ENCODE results near the gene RABL3.

- TF ChIP-seq ZNF737 (CRISPR knock-in tag; IDR thresholded peaks at IDR 0.05; ENCODE audit: borderline replicate concordance) = no peak
- no peak for TF ChIP-seq TAF1 (CRISPR knock-in tag; IDR thresholded peaks at IDR 0.05)
- TF ChIP-seq PRMT3 (CRISPR knock-in tag; IDR thresholded peaks at IDR 0.05; ENCODE audit: borderline replicate concordance, low read depth) = no peak
- no peak for TF ChIP-seq ZFP1 (CRISPR knock-in tag; IDR thresholded peaks at IDR 0.05)
- no peak for TF ChIP-seq JUND (CRISPR knock-in tag; IDR thresholded peaks at IDR 0.05)
- TF ChIP-seq ZNF766 (CRISPR knock-in tag; IDR thresholded peaks at IDR 0.05; ENCODE audit: borderline replicate concordance) = no peak
- no peak for TF ChIP-seq POLR2A (IDR thresholded peaks at IDR 0.05; ENCODE audit: insufficient read depth in 1 of 2, low read depth in 2 of 2, low read length in 2 of 2)
- TF ChIP-seq MAX (IDR thresholded peaks at IDR 0.05) = no peak
- no peak for TF ChIP-seq ZSCAN29 (CRISPR knock-in tag; conservative IDR thresholded peaks at IDR 0.05)
- TF ChIP-seq ZNF484 (CRISPR knock-in tag; IDR thresholded peaks at IDR 0.05; ENCODE audit: borderline replicate concordance, low read depth) = no peak
- no peak for TF ChIP-seq RNF219 (CRISPR knock-in tag; IDR thresholded peaks at IDR 0.05)
- no peak for TF ChIP-seq SIN3B (IDR thresholded peaks at IDR 0.05; ENCODE audit: low read length)
Measured at GRCh38 chr3:120659834-120660233, 82.5 kb downstream of the RABL3 start.

All from HepG2 (cell line).